Measurements from ENCODE around the gene HSD17B2.
"Not testable (repeated sequence)": the region's sequence is repeated elsewhere in the genome, so short reads cannot be mapped to it uniquely, and the experiment has no call there.

HSD17B2 gene

DNA sequence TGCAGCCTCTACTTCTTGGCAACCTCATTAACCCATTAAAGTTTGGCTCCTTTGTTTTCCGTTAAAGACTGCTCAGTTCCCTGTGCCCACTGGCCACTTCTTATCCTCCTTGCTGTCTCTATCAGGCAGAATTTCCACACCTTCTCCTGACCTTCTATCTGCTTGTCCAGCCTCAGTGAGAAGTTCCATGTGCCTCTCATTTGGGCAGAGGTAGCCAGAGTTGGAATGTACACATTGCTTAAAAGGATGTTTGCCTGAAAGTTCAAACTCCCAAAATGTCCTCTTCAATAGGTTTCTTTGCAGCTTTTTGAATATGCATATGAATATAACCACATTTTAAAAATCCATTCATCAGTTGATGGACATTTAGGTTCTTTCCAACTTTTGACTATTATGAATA is 47.0 kb downstream of the HSD17B2 start:
- DNase-seq (ENCODE audit: low read depth): no peak

DNA sequence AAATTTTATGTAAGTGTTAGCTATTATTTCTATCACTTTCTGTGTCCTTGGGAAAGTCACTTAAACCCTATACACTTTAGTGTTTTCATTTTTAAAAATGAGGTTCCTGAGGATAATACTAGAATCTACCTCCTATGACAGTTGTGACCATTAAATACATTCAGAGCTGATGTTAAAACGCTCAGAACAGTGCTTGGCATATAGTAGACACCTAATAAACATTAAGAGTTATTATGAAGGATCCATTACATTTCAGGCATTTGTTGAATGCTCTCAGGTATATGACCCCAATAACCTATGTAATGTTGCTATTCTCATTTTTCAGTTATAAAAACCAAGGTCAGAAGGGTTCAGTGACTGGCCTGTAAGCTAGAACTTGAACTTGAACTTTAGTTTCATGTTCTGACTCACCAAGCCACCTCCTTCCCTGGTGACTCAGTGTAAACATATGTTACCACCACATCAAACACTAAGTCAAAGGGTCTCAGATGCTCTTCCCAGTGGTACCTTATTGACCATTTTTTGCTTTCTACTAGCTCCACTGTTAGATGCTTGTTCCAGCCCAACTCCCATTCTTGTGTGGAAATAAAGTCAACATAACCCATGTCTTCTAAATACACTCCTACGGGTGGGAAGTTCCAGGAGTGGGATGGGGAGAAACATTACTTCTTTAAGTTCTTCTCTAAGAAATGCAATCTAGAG is 47.6 kb downstream of the HSD17B2 start:
- DNase-seq (ENCODE audit: low read depth): no peak

DNA sequence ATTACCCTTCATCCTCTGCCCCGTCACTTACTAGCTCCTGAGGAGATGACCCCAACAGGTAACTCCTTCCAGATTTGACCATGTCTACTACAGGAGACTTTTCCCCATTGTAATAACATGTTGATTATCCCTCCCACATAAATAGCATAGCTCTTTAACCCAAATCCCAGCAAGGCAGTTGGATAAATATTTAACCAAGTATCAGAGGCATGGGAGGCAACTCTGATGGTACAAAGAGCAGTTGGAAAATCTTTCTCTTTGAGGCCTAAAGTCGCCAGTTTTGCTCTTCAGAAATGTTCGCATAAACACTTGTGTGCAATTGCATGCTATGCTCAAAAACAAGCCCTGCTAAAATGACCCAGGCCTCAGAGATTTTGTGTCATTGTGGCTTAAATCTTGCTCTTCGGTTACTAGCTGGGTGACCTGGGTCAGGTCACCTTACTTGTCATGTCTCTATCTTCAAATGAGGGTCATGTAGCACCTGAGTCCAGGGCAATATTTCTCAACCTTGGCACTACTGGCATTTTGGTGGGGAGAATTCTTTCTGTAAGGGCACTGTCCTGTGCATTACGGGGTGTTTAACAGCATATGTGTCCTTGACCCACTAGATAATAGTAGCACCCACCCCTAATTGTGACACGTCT is 48.8 kb downstream of the HSD17B2 start:
- no peak for DNase-seq (ENCODE audit: low read depth)

DNA sequence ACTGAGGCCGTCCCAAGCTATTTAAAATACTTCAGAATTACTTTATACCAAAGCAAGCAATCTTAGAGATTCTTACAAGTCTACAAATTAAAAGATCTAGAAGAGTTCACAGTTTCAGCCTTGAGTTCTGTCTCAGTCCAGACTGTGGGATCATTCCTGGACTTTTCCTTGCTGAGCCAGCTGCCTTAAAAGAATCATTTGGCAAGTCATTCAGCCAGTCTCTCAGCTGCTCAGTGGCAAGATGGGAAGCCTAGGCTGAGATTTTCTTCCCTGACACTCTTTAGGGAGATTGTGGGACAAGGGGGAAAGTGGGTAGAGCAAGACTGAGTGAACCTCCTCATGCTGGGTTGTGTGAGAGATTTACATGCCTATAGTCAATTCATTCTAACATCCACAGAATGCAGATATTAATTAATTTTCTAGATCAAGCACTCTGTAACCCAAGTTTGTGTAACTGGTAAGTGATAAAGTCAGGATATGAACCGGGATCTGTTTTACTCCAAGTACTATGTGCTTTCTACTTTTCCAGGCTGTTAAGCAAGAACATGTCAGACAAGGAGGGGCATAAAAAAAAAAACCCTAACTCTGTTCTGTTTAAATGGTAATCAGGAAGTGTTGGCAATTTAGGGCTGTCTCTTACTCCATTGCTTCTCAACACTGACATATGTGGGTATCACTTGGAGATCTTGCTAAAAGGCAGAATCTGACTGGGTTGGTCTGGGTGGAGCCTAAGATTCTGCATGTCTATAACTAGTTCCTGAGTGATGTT is 50.1 kb downstream of the HSD17B2 start:
- no peak for DNase-seq (ENCODE audit: low read depth)

DNA sequence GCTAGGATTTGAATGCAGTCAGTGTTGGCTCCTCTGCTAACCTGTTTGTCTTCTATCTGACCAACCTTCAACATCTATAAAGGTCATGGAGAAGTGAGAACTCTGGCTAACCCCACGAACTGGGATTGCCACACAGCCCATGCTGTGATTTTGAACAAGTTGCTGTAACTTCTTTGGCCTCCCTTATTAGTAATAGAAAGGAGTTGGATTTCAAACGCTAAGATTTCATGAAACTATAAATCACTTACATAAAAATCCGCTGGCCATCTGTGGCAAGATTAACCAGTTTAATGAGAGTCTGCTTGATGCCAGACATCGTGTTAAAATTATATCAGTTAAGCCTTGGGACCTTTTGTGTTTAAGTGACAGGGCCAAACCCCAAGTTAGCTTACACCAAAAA is 53.4 kb downstream of the HSD17B2 start:
- no peak for DNase-seq (ENCODE audit: low read depth)

DNA sequence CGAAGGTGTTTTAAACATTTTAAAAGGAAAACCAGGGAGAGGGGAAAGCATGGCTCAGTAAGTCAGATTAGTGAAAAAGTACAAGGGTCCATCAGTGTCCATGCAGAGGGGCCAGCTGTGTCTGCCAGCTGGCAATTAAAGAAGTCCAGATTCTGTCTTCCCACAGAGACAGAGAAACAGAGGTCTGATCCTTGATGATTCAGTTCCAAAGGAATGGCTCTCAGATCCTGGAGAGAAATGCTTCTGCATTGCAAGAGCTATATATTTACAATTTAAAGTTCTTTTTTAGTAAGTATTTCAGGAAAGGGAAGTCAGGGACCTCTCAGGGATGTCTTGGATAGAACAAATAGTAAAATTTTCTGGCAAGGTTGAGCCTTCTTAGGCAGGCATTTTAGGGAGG is 56.2 kb downstream of the HSD17B2 start:
- DNase-seq (ENCODE audit: low read depth): no peak

DNA sequence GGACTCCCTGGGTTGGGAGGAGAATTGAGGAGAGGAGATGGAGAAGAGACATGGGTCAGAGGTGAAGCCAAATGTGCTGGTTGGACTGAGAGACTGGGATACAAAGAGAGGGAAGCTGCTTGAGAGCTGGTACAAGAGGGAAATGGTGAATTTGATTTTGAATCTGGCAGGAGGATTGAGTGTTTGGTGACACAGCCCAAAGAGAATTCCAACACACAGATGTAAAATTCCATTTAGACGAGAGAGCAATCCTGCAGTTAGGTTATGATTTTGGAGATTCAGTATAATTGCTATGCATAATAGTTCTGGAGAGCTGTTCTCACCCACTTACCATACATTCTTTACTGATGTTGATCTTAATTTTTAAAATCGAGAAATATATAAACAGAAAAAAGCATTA is 57.7 kb downstream of the HSD17B2 start:
- DNase-seq (ENCODE audit: low read depth): no peak

DNA sequence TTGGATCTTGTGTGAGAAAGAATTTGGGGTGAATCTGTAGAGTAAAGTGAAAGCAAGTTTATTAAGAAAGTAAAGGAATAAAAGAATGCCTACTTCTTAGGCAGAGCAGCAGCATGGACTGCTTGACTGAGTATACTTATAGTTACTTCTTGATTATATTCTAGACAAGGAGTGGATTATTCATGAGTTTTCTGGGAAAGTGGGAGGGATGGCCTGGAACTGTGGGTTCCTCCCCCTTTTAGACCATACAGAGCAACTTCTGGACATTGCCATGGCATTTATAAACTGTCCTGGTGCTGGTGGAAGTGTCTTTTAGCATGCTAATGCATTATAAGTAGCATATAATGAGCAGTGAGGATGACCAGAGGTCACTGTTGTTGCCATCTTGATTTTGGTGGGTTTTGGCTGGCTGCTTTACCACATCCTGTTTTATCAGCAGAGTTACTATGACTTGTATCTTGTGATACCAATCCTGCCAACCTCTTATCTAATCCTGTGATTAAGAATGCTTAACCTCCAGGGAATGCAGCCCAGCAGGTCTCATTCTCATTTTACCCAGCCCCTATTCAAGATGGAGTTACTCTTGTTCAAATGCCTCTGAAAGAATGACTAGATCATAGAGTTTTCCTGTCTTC is 58.7 kb downstream of the HSD17B2 start:
- no peak for DNase-seq (ENCODE audit: low read depth)

DNA sequence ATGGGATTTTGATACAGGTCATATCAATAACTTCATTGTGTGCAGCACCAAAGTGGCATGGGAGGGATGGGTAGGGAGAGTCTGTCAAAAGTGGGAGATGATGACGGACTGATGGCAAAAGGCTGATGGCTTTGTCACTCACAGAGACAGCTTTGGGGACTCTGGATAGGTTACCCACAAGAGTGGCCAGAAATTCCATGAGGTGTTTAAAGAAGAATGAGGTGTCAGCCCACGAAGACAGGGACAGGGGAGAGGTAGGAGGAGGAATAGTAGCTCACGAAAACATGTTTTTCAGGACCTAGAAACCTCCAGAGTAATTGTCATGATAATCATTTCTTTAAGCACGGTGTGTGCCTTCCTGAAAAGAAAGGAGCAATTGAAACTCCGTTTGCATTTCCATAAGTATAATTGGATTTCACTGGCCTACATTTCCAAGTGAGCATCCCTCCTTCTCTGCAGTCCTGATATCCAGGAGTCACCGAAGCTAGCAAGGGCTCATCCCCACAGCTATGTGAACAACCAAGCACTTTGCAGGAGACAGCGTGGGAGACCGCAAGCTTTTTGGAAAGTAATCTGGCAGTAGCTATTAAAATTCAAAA is 60.0 kb downstream of the HSD17B2 start:
- no peak for DNase-seq (ENCODE audit: low read depth)

DNA sequence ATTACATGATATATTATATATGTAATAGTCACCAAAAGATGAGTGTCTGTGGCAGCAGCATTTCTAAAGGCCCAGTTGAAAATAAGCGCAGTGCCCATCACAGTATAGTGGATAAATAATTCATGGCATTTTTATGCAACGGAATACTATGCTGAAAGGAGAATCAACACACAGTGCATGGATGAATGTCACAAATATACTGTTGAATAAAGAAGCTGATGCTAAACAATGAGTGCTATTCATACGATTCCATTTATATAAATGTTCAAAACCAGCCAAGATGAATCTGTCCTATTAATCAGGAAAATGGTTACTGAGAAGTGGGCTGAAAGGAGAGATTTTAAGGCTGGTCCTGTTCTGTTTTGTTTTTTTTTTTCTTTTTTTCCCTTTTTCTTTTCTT is 61.6 kb downstream of the HSD17B2 start:
- DNase-seq (ENCODE audit: low read depth): no peak

DNA sequence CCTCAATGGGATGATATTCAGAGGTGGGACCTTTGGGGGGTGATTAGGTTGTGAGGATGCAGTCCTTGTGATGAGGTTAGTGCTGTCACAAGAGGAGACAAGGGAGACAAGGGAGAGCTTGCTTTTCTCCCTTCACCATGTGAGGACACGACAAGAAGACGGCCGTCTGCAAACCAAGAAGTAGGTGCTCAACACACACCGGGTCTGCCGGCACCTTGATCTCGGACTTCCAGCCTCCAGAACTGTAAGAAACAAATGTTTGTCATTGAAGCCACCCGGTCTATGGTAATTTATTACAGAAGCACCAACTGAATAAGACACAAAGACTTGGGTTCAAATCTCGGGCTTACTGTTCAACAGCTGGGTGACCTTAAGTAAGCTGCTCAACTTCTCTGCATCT is 70.1 kb downstream of the HSD17B2 start:
- DNase-seq (ENCODE audit: low read depth): no peak

DNA sequence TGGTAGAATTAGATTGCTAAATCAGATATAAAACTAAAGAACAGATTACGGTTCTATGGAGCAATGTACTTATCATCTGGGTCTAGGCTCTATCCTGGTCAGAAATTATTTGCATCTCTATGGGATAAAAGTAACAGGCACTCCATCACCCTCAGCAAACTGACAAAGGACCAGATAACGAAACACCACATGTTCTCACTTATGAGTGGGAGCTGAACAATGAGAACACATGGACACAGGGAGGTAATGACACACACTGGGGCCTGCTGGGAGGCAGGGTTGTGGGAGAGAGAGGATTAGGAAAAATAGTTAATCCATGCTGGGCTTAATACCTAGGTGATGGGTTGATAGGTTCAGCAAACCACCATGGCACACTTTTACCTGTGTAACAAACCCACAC is 73.0 kb downstream of the HSD17B2 start:
- no peak for DNase-seq (ENCODE audit: low read depth)

DNA sequence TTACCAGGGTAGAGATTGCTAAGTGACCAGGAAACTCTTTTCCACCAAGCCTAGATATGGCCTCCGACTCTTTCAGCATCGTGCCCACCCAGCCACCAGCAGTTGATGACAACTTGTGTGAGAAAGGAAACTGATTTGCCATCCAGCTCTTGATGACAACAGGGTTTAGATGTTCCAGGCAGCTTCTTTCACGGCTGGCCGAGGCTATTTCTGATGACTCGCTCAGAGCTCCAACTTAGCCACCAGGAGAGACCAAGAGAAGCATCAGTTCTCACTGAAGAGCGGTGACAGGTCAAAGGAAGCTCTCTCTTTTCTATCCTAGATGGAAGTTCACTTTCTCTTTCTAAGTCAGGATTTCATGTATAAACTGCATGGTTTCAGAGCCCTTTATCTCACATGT is 73.7 kb downstream of the HSD17B2 start:
- DNase-seq (ENCODE audit: low read depth): no peak

DNA sequence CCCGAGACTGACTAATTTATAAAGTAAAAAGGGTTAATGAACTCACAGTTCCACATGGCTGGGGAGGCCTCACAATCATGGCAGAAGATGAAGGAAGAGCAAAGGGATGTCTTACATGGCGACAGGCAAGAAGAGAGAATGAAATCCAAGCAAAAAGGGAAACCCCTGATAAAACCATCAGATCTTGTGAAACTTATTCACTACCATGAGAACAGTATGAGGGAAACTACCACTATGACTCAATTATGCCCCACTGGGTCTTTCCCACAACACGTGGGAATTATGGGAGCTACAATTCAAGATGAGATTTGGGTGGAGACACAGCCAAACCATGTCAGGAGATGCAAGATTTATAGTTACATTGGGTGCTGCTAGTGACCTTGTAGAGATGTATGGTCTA is 74.2 kb downstream of the HSD17B2 start:
- DNase-seq (ENCODE audit: low read depth): not testable (repeated sequence)

DNA sequence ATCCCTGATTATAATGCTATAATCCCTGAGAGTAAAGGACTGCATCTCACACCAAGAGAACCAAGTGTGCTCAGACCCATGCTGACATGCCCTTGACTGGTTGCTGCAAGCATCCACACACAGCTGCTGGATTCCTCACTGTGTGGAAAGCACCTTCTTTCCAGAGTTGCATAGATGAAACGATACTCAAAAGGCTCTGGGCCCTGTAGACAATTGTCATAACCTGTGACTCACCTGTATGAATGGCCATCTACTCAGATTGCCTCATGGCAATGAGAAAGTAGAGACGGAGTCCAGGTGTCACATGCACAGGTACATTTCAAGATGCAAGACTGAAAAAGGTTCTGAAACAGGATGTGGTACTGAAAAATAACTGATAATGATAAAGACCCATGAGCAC is 76.9 kb downstream of the HSD17B2 start:
- no peak for DNase-seq (ENCODE audit: low read depth)

DNA sequence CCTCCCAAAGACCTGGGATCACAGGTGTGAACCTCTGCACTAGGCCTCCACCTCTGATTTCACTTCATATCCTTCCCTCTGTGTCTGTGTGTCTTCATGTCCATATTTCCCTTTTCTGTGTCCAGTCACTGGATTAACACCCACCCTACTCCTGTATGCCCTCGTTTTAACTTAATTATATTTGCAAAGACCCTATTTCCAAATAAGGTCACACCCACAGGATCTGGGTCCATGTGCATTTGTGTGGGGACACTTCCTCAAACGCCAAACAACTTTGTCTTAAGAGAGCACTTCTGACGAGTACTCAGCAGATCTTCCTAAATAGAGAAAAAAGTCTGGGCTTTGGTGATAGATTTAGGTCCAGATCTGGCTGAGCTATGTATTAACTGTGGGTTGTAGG is 78.7 kb downstream of the HSD17B2 start:
- DNase-seq (ENCODE audit: low read depth): no peak

DNA sequence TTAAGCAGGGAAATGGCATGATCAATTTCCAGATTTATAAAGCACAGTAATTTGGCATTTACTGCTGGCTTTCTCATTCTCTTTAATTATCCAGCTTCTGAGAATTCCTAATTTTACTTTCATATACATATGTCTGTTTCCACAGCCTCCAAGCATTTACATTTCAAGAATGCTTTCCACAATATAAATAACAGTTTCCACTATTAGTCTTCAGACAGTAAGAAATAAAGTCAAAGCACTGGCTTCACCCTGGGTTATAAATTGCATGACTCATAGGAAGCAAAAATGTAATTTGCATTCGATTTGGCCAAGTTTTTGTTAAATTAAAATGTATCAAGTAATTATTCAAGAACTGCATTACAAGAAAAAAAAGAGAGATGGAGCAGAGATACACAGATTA is 81.5 kb downstream of the HSD17B2 start:
- DNase-seq (ENCODE audit: low read depth): no peak

DNA sequence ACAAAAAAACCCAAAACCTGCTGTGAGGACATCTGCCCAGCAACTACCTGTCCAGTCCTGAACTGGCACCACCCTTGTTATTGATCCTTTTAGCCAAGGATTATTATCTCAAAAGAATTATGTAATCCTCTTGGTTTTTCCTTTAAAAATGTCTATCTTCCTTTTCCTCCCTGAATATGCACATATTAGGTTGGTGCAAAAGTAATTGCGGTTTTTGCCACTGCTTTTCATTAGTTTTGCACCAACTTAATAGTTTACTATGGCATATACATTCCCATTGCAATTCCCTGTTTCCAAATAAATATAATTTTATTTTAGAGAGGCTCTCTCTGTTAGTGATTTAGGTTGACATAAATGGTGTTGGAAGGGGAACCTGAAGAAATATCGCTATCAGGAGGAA is 83.7 kb downstream of the HSD17B2 start:
- no peak for DNase-seq (ENCODE audit: low read depth)

DNA sequence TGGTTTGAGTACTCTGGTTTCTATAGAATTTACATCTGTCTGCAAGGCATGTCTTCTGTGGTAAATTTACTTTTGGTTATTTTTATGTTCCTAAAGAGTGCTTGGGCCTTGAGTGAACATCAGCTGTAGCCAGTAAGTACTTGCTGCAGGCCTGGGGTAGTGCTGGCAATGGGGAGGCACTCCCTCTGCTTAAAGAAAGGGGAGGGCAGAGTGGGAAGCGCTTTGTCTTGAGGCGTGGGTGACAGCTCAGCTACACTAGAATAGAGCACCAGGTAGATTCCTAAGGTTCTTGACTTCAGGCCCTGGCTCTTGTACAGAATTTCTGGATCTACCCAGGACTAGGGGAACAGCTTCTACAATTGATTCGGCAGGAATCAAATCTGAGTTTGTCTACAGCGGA is 84.4 kb downstream of the HSD17B2 start:
- no peak for DNase-seq (ENCODE audit: low read depth)

DNA sequence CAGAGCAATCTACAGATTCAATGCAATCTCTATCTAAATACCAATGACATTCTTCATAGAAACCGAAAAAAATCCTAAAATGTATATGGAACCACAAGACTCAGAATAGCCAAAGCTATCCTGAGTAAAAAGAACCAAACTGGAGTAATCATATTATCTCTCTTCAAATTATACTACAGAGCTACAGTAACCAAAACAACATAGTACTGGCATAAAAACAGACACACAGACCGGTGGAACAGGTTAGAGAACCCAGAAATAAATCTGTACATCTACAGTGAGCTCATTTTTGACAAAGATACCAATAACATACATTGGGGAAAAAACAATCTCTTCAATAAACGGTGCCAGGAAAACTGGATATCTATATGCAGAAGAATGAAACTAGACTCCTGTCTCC is 89.6 kb downstream of the HSD17B2 start:
- no peak for DNase-seq (ENCODE audit: low read depth)

DNA sequence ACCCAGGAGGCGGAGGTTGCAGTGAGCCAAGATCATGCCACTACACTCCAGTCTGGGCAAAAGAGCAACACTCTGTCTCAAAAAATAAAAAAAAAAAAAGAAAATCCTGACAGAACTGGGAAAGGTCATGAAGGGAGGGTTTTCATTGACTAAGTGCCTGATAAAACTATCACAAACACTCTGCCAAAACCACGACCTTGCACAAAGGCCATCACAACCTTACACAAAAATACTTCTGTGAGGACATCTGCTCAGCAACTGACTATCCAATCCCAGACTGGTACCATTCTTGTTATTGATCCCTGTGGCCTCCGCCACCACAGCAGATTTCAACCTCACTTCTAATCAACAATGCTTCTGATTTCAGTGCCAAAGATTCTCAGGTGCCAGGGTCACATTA is 94.8 kb downstream of the HSD17B2 start:
- no peak for DNase-seq (ENCODE audit: low read depth)

DNA sequence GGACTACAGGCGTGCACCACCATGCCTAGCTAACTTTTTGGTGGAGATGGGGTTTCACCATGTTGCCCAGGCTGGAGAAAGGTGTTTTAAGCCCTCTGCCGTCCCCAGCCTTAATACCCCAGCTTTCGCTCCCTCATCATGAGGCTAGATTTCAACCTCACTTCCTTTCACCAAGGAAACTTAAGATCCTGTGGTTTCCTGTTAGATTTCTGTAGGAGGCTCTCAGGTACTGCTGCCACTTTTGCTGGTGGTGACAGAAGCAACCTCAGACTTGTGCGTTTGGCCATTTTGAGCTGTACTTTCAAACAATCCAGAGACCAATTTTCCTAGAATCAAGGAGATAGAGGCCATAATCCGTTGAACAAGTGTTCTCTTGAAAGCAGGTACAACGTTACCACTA is 98.7 kb downstream of the HSD17B2 start:
- no peak for DNase-seq (ENCODE audit: low read depth)

DNA sequence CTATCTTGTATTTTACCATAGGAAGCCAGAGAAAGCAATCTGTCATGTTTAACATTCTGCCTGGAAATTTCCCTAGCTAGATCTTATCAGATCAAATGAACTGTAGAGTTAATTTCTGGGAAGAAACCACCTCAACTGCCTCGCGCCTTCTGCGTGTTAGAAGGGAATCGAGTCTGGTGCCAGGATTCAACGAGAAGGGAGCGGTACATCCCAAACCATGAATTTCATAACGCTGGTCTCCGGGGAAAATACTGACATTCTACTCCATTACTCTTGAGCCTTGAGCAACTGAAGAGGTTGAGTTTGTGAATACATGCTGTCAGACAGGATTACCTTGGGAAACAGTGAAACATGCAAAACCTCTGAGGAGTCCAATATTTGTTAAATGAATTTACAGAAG is 99.8 kb downstream of the HSD17B2 start:
- DNase-seq (ENCODE audit: low read depth): no peak

Measured in activated T-cell treated with anti-CD3 and anti-CD28 coated beads for 24 hours (primary cell).